K562 (cell line): ENCODE results near the gene MKS1. TPM values are rescaled to one million over a fixed set of nuclear protein-coding genes. Genes with fewer than 3 reads are reported as not detected.

ENCODE experiments used
- ARID3A ChIP-seq: IDR thresholded peaks from 2 replicates; pipeline ENCODE4 v1.6.1; 2012; ENCODE audit warnings: low read depth, low read length, improper control_type of control experiment, borderline replicate concordance
- CGGBP1 ChIP-seq: fragments of 250-450 bp; sonication (Bioruptor Pico); IDR thresholded peaks from 2 replicates; pipeline ENCODE4 v1.9.0; 2021; ENCODE audit warnings: mild to moderate bottlenecking
- HMG20B ChIP-seq: fragments of 250-450 bp; sonication (Bioruptor Pico); IDR thresholded peaks from 2 replicates; pipeline ENCODE4 v1.5.0; 2021; ENCODE audit warnings: mild to moderate bottlenecking
- IRF2 ChIP-seq: sonication (generic); formaldehyde crosslinking; IDR thresholded peaks from 2 replicates; pipeline ENCODE4 v1.8.1; 2022; ENCODE audit warnings: mild to moderate bottlenecking, missing genetic modification reagents
- JUNB ChIP-seq: fragments of 450-650 bp; formaldehyde crosslinking; conservative IDR thresholded peaks from 2 replicates; pipeline ENCODE4 v1.4.0; 2020; ENCODE audit warnings: mild to moderate bottlenecking
- MAFF ChIP-seq: IDR thresholded peaks from 2 replicates; pipeline ENCODE4 v1.6.1; 2012; ENCODE audit warnings: low read length, improper control_type of control experiment
- MTF1 ChIP-seq: fragments of 250-450 bp; sonication (Bioruptor Pico); IDR thresholded peaks from 2 replicates; pipeline ENCODE4 v1.9.0; 2021; ENCODE audit warnings: moderate library complexity, mild to moderate bottlenecking, inconsistent platforms, borderline replicate concordance
- NCOA2 ChIP-seq, 2 experiments: fragments of 450-650 bp; IDR thresholded peaks; 2 replicates each; pipeline ENCODE4 v1.6.1; 2018; ENCODE audit warnings: mild to moderate bottlenecking in 2 of 2, moderate library complexity in 1 of 2; ENCODE audit not compliant: partially characterized antibody in 2 of 2
- NFRKB ChIP-seq: fragments of 450-650 bp; IDR thresholded peaks from 2 replicates; pipeline ENCODE4 v1.6.1; 2016; ENCODE audit warnings: low read depth
- PKNOX1 ChIP-seq: fragments of 450-650 bp; IDR thresholded peaks from 2 replicates; pipeline ENCODE4 v1.6.1; 2016
- PML ChIP-seq: IDR thresholded peaks from 2 replicates; pipeline ENCODE4 v1.6.1; 2012; ENCODE audit warnings: low read length, inconsistent platforms
- RBFOX2 ChIP-seq: fragments of 200-400 bp; formaldehyde crosslinking; IDR thresholded peaks from 2 replicates; pipeline ENCODE4 v1.6.1; 2017; ENCODE audit warnings: low read depth, mild to moderate bottlenecking, low read length, moderate library complexity
- RHOXF2B ChIP-seq: fragments of 250-450 bp; sonication (Bioruptor Pico); conservative IDR thresholded peaks from 2 replicates; pipeline ENCODE4 v1.5.1; 2021
- STAG1 ChIP-seq: sonication (generic); formaldehyde crosslinking; IDR thresholded peaks from 2 replicates; pipeline ENCODE4 v1.5.0; 2020; ENCODE audit warnings: missing genetic modification reagents, borderline replicate concordance
- ZKSCAN8 ChIP-seq: fragments of 200-800 bp; sonication (Bioruptor generic); IDR thresholded peaks from 2 replicates; pipeline ENCODE4 v1.6.1; 2016; ENCODE audit warnings: missing genetic modification characterization, missing compliant biosample characterization
- ZNF121 ChIP-seq: sonication (generic); formaldehyde crosslinking; conservative IDR thresholded peaks from 2 replicates; pipeline ENCODE4 v1.8.0; 2022; ENCODE audit warnings: missing genetic modification reagents
- ZNF277 ChIP-seq: fragments of 250-450 bp; sonication (Bioruptor Pico); IDR thresholded peaks from 2 replicates; pipeline ENCODE4 v1.8.0; 2022; ENCODE audit warnings: inconsistent platforms, mild to moderate bottlenecking, moderate library complexity, borderline replicate concordance
- ZNF592 ChIP-seq: fragments of 450-650 bp; IDR thresholded peaks from 2 replicates; pipeline ENCODE4 v1.6.1; 2017; ENCODE audit warnings: antibody characterized with exemption, mild to moderate bottlenecking
- polyA plus RNA-seq, 8 experiments: library from polyadenylated mRNA; depleted of rRNA in 4 of 8; stranded (reverse) in 5 of 8; unstranded in 3 of 8; fragments of >200 nt; fragmentation: Nextera tagmentation in 2 of 8; fragmentation: Illumina TruSeq in 1 of 8; extraction: Ambion mirVana in 2 of 8; extraction: Trizol in 1 of 8; gene quantifications; 2 replicates each; pipeline versions ENCODE4 v1.2.1 to v1.2.3, GENCODE V29; 2011 to 2014; ENCODE audit warnings: inconsistent platforms in 1 of 8, missing spikeins in 1 of 8
- total RNA-seq, 7 experiments: library from RNA; depleted of rRNA in 6 of 7; stranded (reverse); fragments of >200 nt in 6 of 7; fragmentation: Illumina TruSeq in 2 of 7; extraction: Trizol in 2 of 7; gene quantifications; 2 replicates each; pipeline versions ENCODE4 v1.2.1 to v1.2.3, GENCODE V29; 2011 to 2021; ENCODE audit warnings: low replicate concordance in 1 of 7

MKS1 gene
- total and polyA plus RNA-seq, 9 of the 15 experiments (the other 6 are each of a cell fraction or from before 2014, with no cell fraction given): 16.3 to 31.0 (median 25.9) TPM

- TF ChIP-seq ZNF277 (CRISPR knock-in tag): no peak
- TF ChIP-seq JUNB: no peak
- TF ChIP-seq STAG1 (CRISPR knock-in tag): no peak
- TF ChIP-seq RHOXF2B: no peak
- TF ChIP-seq NFRKB: no peak
- TF ChIP-seq ZKSCAN8: no peak
- peak; percentile 63; the same call in 1 of the 2 replicates for TF ChIP-seq ZNF592
- no peak for TF ChIP-seq PKNOX1
- TF ChIP-seq HMG20B (CRISPR knock-in tag): no peak
- TF ChIP-seq ARID3A: no peak
- no peak for TF ChIP-seq ZNF121 (CRISPR knock-in tag)
- no peak for TF ChIP-seq RBFOX2
- TF ChIP-seq IRF2 (CRISPR knock-in tag): no peak
- TF ChIP-seq NCOA2 (IDR thresholded peaks at IDR 0.05; ENCODE audit: partially characterized antibody in 2 of 2): no peak
- no peak for TF ChIP-seq CGGBP1 (CRISPR knock-in tag)
- no peak for TF ChIP-seq MAFF
- TF ChIP-seq MTF1: no peak
- no peak for TF ChIP-seq PML
These were observed 33.9 kb downstream of the MKS1 start (continued) for GRCh38 chr17:58184986-58185761.
